Vagina (tissue), 2 donors: ENCODE measurements around the gene IFNA2. TPM values are rescaled to one million over a fixed set of nuclear protein-coding genes. Genes with fewer than 3 reads are reported as not detected.
"Not testable (repeated sequence)": the region's sequence is repeated elsewhere in the genome, so short reads cannot be mapped to it uniquely, and the experiment has no call there.

Experiments
- DNase-seq, 2 donors: peaks; one replicate each; pipeline ENCODE4 v3.0.0-alpha.2; 2017; ENCODE audit errors: extremely low spot score in 2 of 2
- H3K27ac ChIP-seq: fragments of 200-600 bp; sonication (generic); one replicate; pipeline ENCODE4 v1.5.1; 2019
- H3K27me3 ChIP-seq: fragments of 200-600 bp; sonication (generic); one replicate; pipeline ENCODE4 v1.5.1; 2019
- H3K36me3 ChIP-seq, 2 donors: fragments of 200-600 bp; sonication (generic); one replicate each; pipeline ENCODE4 v1.5.1; 2017 to 2019
- H3K4me1 ChIP-seq: fragments of 200-600 bp; sonication (generic); one replicate; pipeline ENCODE4 v1.5.1; 2019
- H3K4me3 ChIP-seq, 2 donors: fragments of 200-600 bp; sonication (generic); 1 replicate in 1 of 2; 2 replicates in 1 of 2; pipeline ENCODE4 v1.5.1; 2016 to 2019
- H3K9me3 ChIP-seq: fragments of 200-600 bp; sonication (generic); one replicate; pipeline ENCODE4 v1.5.1; 2019
- CTCF ChIP-seq, 3 experiments: fragments of 450-650 bp in 2 of 3; fragments of 200-600 bp in 1 of 3; sonication (generic) in 1 of 3; IDR thresholded peaks; one replicate each; pipeline ENCODE4 v1.5.1; 2017 to 2019; ENCODE audit warnings: antibody characterized with exemption in 3 of 3, mild to moderate bottlenecking in 2 of 3, moderate library complexity in 2 of 3
- POLR2A ChIP-seq, 2 donors: fragments of 450-650 bp; IDR thresholded peaks; one replicate each; pipeline ENCODE4 v1.6.1; 2017; ENCODE audit warnings: antibody characterized with exemption in 2 of 2, mild to moderate bottlenecking in 2 of 2, moderate library complexity in 2 of 2
- POLR2AphosphoS5 ChIP-seq, 2 donors: sonication (generic); formaldehyde crosslinking; IDR thresholded peaks; one replicate each; pipeline ENCODE4 v1.9.0; 2017; ENCODE audit warnings: antibody characterized with exemption in 2 of 2, mild to moderate bottlenecking in 2 of 2, low read depth in 1 of 2; ENCODE audit not compliant: insufficient read depth in 1 of 2
- intact Hi-C: fragments of 100-400 bp; cut with DNase I; formaldehyde crosslinking; loops from one replicate; pipeline ENCODE4 v1.15.1; 2023
- total RNA-seq: library from RNA; depleted of rRNA; stranded (reverse); fragments of >200 nt; gene quantifications from one replicate; pipeline ENCODE4 v1.2.3, GENCODE V29; 2016

IFNA2 gene
- total RNA-seq, 1 donor from 2014 or later, result not detected

- Histone ChIP-seq H3K4me1 (no peaks in the 10 kb centered on the region), H3K36me3 (no peaks in the 10 kb centered on the region), H3K9me3 (no peaks in the 10 kb centered on the region), H3K27ac (no peak overlapping the region), H3K4me3 (no peak overlapping the region), H3K27me3 (no peaks in the 10 kb centered on the region)
- intact Hi-C loops, result no loop called here
- no peak for DNase-seq
- TF ChIP-seq POLR2A (IDR thresholded peaks at IDR 0.05), result no peak
- TF ChIP-seq CTCF (IDR thresholded peaks at IDR 0.05), result no peak
These were observed 3.5 kb downstream of the IFNA2 start for GRCh38 chr9:21381448-21382339.

- H3K4me3 ChIP-seq, H3K27ac ChIP-seq, intact Hi-C loops, DNase-seq, H3K36me3 ChIP-seq, H3K4me1 ChIP-seq, H3K27me3 ChIP-seq, H3K9me3 ChIP-seq: not testable (repeated sequence)
These were observed 13.7 kb downstream of the IFNA2 start for GRCh38 chr9:21371467-21371866.

GRCh38 chr9:21367957-21368356 lies 17.2 kb downstream of the IFNA2 start, which contains the start of gene IFNA13:
Gene IFNA13 (minus strand): TSS chr9:21368057. CDS start chr9:21368010, 47 bp downstream.
- H3K9me3 ChIP-seq, result no peaks in the 10 kb centered on the region
- intact Hi-C loops, result no loop called here
- H3K4me1 ChIP-seq, result no peaks in the 10 kb centered on the region
- no peaks in the 10 kb centered on the region for H3K27me3 ChIP-seq
- no peak for DNase-seq
- H3K4me3 ChIP-seq, result no peak within 1 kb of the TSS
- H3K27ac ChIP-seq, result no peak within 1 kb of the TSS
- TF ChIP-seq CTCF (IDR thresholded peaks at IDR 0.05) (no peak), POLR2A (IDR thresholded peaks at IDR 0.05) (no peak), POLR2AphosphoS5 (IDR thresholded peaks at IDR 0.05; ENCODE audit: insufficient read depth in 1 of 2, low read depth in 1 of 2) (no peak)
- H3K36me3 ChIP-seq, result no peaks in the 10 kb centered on the region

- H3K27me3 ChIP-seq, DNase-seq, H3K36me3 ChIP-seq, H3K4me3 ChIP-seq, H3K4me1 ChIP-seq, H3K27ac ChIP-seq, H3K9me3 ChIP-seq, intact Hi-C loops: not testable (repeated sequence)
These were observed 18.0 kb downstream of the IFNA2 start for GRCh38 chr9:21367169-21367568.

GRCh38 chr9:21362287-21362686 lies 22.9 kb downstream of the IFNA2 start:
- no peaks in the 10 kb centered on the region for H3K4me1 ChIP-seq
- no peak for DNase-seq
- TF ChIP-seq POLR2AphosphoS5 (IDR thresholded peaks at IDR 0.05; ENCODE audit: insufficient read depth in 1 of 2, low read depth in 1 of 2) (no peak), POLR2A (IDR thresholded peaks at IDR 0.05) (no peak), CTCF (IDR thresholded peaks at IDR 0.05) (no peak)
- H3K27me3 ChIP-seq, result no peaks in the 10 kb centered on the region
- intact Hi-C loops, result no loop called here
- H3K4me3 ChIP-seq, result no peak overlapping the region
- no peaks in the 10 kb centered on the region for H3K36me3 ChIP-seq
- H3K27ac ChIP-seq, result no peak overlapping the region
- no peaks in the 10 kb centered on the region for H3K9me3 ChIP-seq
